Measurements from ENCODE around the gene UBE2R2. TPM values are rescaled to one million over a fixed set of nuclear protein-coding genes. Genes with fewer than 3 reads are reported as not detected.

The UBE2R2 gene
- total and polyA plus RNA-seq, 2 of the 8 experiments (the other 6 are each of a cell fraction or from before 2014, with no cell fraction given), result 19.4 to 42.1 TPM

- H2BK15ac ChIP-seq (ENCODE audit: low read length), result no peak overlapping the region
- H3K4me3 ChIP-seq (ENCODE audit: extremely low read depth in 1 of 4, insufficient read depth in 2 of 4, low read depth in 3 of 4, low read length in 4 of 4), result no peak overlapping the region
- peaks cover 0 to 2% of the 10 kb centered on the region in 2 experiments; a peak in 1 of 4 replicates for H3K79me2 ChIP-seq (ENCODE audit: control insufficient read depth in 1 of 2, insufficient read depth in 2 of 2, low read length in 2 of 2)
- no peak overlapping the region for H3K14ac ChIP-seq (ENCODE audit: insufficient read length)
- 94% methylated on average over 3 of the region's 3 CpGs; no CpG with 5 or more reads in 1 of the 2 experiments for WGBS, 2 experiments (ENCODE audit: extremely low coverage in 1 of 2, insufficient coverage in 1 of 2, insufficient read length in 1 of 2, insufficient replicate concordance in 2 of 2, low coverage in 1 of 2, low lambda C conversion rate in 2 of 2, missing lambda C conversion rate in 1 of 2)
- no peaks in the 10 kb centered on the region for H3K23me2 ChIP-seq (ENCODE audit: low read depth, low read length)
- H3K23ac ChIP-seq (ENCODE audit: insufficient read length), result no peak overlapping the region
- H2BK120ac ChIP-seq (replicated peaks; ENCODE audit: low read depth, low read length), result no peak overlapping the region
- no peak overlapping the region for H2BK20ac ChIP-seq (ENCODE audit: low read length)
- H4K20me1 ChIP-seq (replicated peaks in 1 of 2; ENCODE audit: control insufficient read depth in 1 of 2, insufficient read depth in 2 of 2, low read length in 2 of 2), result peaks cover 0 to 7% of the 10 kb centered on the region in 2 experiments
- H2AFZ ChIP-seq (ENCODE audit: low read length), result no peak overlapping the region
- no peaks in the 10 kb centered on the region for H3K27me3 ChIP-seq (replicated peaks in 1 of 4; ENCODE audit: control insufficient read depth in 3 of 4, extremely low read depth in 1 of 4, insufficient read depth in 3 of 4, low read length in 3 of 4)
- POLR2A ChIA-PET (ENCODE audit: partially characterized antibody), result no interaction called here
- no peak overlapping the region for H3K4ac ChIP-seq (replicated peaks; ENCODE audit: insufficient read length, low read depth, low read length)
- H3K4me2 ChIP-seq (ENCODE audit: insufficient read depth in 1 of 2, low read depth in 2 of 2, low read length in 2 of 2), result no peak overlapping the region
- no peak overlapping the region for H4K5ac ChIP-seq (ENCODE audit: insufficient read length, low read depth, low read length)
- no peak overlapping the region for H3K27ac ChIP-seq (ENCODE audit: low read depth, low read length)
- CTCF ChIA-PET (ENCODE audit: partially characterized antibody), result no interaction called here
- no peak for DNase-seq (ENCODE audit: low read depth in 1 of 2, low spot score in 2 of 2)
- no peak for TF ChIP-seq SP2 (IDR thresholded peaks at IDR 0.05; ENCODE audit: low read length)
- TF ChIP-seq, protein P1, sequence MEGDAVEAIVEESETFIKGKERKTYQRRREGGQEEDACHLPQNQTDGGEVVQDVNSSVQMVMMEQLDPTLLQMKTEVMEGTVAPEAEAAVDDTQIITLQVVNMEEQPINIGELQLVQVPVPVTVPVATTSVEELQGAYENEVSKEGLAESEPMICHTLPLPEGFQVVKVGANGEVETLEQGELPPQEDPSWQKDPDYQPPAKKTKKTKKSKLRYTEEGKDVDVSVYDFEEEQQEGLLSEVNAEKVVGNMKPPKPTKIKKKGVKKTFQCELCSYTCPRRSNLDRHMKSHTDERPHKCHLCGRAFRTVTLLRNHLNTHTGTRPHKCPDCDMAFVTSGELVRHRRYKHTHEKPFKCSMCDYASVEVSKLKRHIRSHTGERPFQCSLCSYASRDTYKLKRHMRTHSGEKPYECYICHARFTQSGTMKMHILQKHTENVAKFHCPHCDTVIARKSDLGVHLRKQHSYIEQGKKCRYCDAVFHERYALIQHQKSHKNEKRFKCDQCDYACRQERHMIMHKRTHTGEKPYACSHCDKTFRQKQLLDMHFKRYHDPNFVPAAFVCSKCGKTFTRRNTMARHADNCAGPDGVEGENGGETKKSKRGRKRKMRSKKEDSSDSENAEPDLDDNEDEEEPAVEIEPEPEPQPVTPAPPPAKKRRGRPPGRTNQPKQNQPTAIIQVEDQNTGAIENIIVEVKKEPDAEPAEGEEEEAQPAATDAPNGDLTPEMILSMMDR (IDR thresholded peaks at IDR 0.05; ENCODE audit: control extremely low read depth in 1 of 3, insufficient read depth in 1 of 3, low read depth in 1 of 3, low read length in 3 of 3), result no peak
- TF ChIP-seq BCL11A (IDR thresholded peaks at IDR 0.05; ENCODE audit: low read depth in 2 of 2, low read length in 2 of 2), result no peak
- TF ChIP-seq SP4 (IDR thresholded peaks at IDR 0.05; ENCODE audit: low read length), result no peak
- no peak for TF ChIP-seq CBX5 (IDR thresholded peaks at IDR 0.05; ENCODE audit: low read depth, low read length)
- no peak for TF ChIP-seq KDM1A (IDR thresholded peaks at IDR 0.05; ENCODE audit: borderline replicate concordance, low read length)
- TF ChIP-seq CEBPB (IDR thresholded peaks at IDR 0.05; ENCODE audit: low read depth, low read length), result no peak
- no peak for TF ChIP-seq JUND (IDR thresholded peaks at IDR 0.05; ENCODE audit: low read length)
- no peak for TF ChIP-seq SIRT6 (IDR thresholded peaks at IDR 0.05; ENCODE audit: low read length)
- no peak for TF ChIP-seq YY1 (IDR thresholded peaks at IDR 0.05; ENCODE audit: low read depth, low read length)
- TF ChIP-seq NRF1 (IDR thresholded peaks at IDR 0.05; ENCODE audit: low read depth, low read length), result no peak
- no peaks in the 10 kb centered on the region for H3K9me3 ChIP-seq (ENCODE audit: insufficient read depth in 2 of 2, low read depth in 1 of 2, low read length in 1 of 2)
- no peaks in the 10 kb centered on the region; the same call in 1 of the 2 replicates for H3K79me1 ChIP-seq (ENCODE audit: low read depth, low read length)
- H3K4me1 ChIP-seq (replicated peaks in 1 of 4; ENCODE audit: control insufficient read depth in 3 of 4, insufficient read depth in 4 of 4, low read length in 3 of 4), result no peaks in the 10 kb centered on the region
- no peak overlapping the region for H3K18ac ChIP-seq (ENCODE audit: extremely low read depth, low read length)
- H4K91ac ChIP-seq (replicated peaks; ENCODE audit: insufficient read length, low read length), result no peak overlapping the region
- no peak overlapping the region for H3K56ac ChIP-seq (replicated peaks; ENCODE audit: insufficient read length, low read depth, low read length)
- no peak overlapping the region for H3K9ac ChIP-seq (replicated peaks in 1 of 4; ENCODE audit: extremely low read depth in 1 of 4, low read depth in 3 of 4, low read length in 3 of 4)
- H2BK5ac ChIP-seq (ENCODE audit: low read depth, low read length), result no peak overlapping the region
- no peak overlapping the region for H2AK5ac ChIP-seq (ENCODE audit: low read depth, low read length)
- H3K36me3 ChIP-seq (ENCODE audit: control insufficient read depth in 2 of 4, insufficient read depth in 4 of 4, low read length in 3 of 4), result peaks cover 23 to 69% (median 47%) of the 10 kb centered on the region in 4 experiments
- no peak overlapping the region for H2BK12ac ChIP-seq (ENCODE audit: low read depth, low read length)
- no peak overlapping the region for H4K8ac ChIP-seq (ENCODE audit: extremely low read depth, insufficient read depth, low read length)
- FAIRE-seq, result no peak
Measured at GRCh38 chr9:33946779-33947535, 130.0 kb downstream of the UBE2R2 start.
